C4-2B (cell line): ENCODE results near the gene COTL1.

Source experiments
- ZFX ChIP-seq: fragments of 450-650 bp; IDR thresholded peaks from 2 replicates; pipeline ENCODE4 v1.6.1; 2017
- TF ChIP-seq, protein P1 (sequence below): fragments of 450-650 bp; conservative IDR thresholded peaks from 2 replicates; pipeline ENCODE4 v1.5.1; 2017; ENCODE audit warnings: mild to moderate bottlenecking

DNA sequence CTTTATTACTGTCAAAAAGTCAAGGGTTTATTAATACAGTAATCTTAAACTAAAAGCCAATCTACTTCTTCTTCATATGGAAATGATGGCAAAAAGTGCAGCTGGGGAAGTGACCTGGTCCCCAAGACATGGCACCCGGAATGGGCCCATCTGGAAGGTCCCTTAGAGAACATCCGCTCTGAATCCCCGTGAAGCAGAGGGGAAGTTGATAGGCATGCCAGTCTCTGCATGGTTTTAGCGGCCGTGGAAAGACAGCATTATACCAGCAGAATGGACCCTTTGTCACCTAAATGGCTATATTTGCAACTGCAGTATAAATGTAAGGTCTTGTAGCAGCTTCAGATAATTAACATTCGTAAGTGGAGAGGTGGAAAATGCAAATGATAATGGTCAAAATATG, 32.4 kb downstream of the COTL1 start:
- TF ChIP-seq, protein P1, sequence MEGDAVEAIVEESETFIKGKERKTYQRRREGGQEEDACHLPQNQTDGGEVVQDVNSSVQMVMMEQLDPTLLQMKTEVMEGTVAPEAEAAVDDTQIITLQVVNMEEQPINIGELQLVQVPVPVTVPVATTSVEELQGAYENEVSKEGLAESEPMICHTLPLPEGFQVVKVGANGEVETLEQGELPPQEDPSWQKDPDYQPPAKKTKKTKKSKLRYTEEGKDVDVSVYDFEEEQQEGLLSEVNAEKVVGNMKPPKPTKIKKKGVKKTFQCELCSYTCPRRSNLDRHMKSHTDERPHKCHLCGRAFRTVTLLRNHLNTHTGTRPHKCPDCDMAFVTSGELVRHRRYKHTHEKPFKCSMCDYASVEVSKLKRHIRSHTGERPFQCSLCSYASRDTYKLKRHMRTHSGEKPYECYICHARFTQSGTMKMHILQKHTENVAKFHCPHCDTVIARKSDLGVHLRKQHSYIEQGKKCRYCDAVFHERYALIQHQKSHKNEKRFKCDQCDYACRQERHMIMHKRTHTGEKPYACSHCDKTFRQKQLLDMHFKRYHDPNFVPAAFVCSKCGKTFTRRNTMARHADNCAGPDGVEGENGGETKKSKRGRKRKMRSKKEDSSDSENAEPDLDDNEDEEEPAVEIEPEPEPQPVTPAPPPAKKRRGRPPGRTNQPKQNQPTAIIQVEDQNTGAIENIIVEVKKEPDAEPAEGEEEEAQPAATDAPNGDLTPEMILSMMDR: no peak
- no peak for TF ChIP-seq ZFX
